Keratinocyte (primary cell): ENCODE results near the gene SEMA3C. TPM values are rescaled to one million over a fixed set of nuclear protein-coding genes. Genes with fewer than 3 reads are reported as not detected.

Experiments used
- DNase-seq: peaks from one replicate; pipeline ENCODE4 v3.0.0-alpha.2; 2011; ENCODE audit warnings: low read depth, missing footprints, low spot score
- FAIRE-seq: peaks from 2 replicates; lab custom pipeline; 2011; peaks lifted over from hg19 to GRCh38; lab: Jason Lieb, UNC
- H2AFZ ChIP-seq: 2 replicates; pipeline ENCODE4 v1.6.0; 2012; ENCODE audit warnings: low read length, control low read depth, inconsistent platforms; ENCODE audit not compliant: control insufficient read depth
- H3K27ac ChIP-seq: 2 replicates; pipeline ENCODE4 v1.5.1; 2011; ENCODE audit warnings: low read length; ENCODE audit not compliant: control insufficient read depth, insufficient read depth
- H3K27me3 ChIP-seq: 3 replicates; pipeline ENCODE4 v1.6.0; 2011; ENCODE audit warnings: low read length; ENCODE audit not compliant: control insufficient read depth, insufficient read depth; ENCODE audit errors: extremely low read depth
- H3K36me3 ChIP-seq, 2 experiments: 2 replicates in 1 of 2; 3 replicates in 1 of 2; pipeline ENCODE4 v1.5.1; 2011; ENCODE audit warnings: low read length in 2 of 2, mild to moderate bottlenecking in 1 of 2; ENCODE audit not compliant: control insufficient read depth in 2 of 2, insufficient read depth in 2 of 2; ENCODE audit errors: extremely low read depth in 1 of 2
- H3K4me1 ChIP-seq: 3 replicates; pipeline ENCODE4 v1.5.1; 2011; ENCODE audit warnings: low read length; ENCODE audit not compliant: control insufficient read depth, insufficient read depth; ENCODE audit errors: extremely low read depth
- H3K4me2 ChIP-seq: 3 replicates; pipeline ENCODE4 v1.6.0; 2011; ENCODE audit warnings: low read depth, low read length; ENCODE audit not compliant: control insufficient read depth, insufficient read depth; ENCODE audit errors: extremely low read depth
- H3K4me3 ChIP-seq, 3 experiments: fragments of 200-600 bp in 1 of 3; sonication (generic) in 1 of 3; 2 replicates in 2 of 3; 3 replicates in 1 of 3; pipeline ENCODE4 v1.5.1; 2011 to 2016; ENCODE audit warnings: low read length in 3 of 3, mild to moderate bottlenecking in 3 of 3, control low read depth in 2 of 3, inconsistent platforms in 1 of 3, low read depth in 1 of 3, mixed read lengths in 1 of 3, mixed run types in 1 of 3, moderate library complexity in 1 of 3; ENCODE audit not compliant: control insufficient read depth in 2 of 3, insufficient read depth in 2 of 3; ENCODE audit errors: extremely low read depth in 1 of 3
- H3K79me2 ChIP-seq: 2 replicates; pipeline ENCODE4 v1.6.0; 2012; ENCODE audit warnings: low read length; ENCODE audit not compliant: control insufficient read depth, insufficient read depth
- H3K9ac ChIP-seq: 3 replicates; pipeline ENCODE4 v1.6.0; 2011; ENCODE audit warnings: low read length; ENCODE audit not compliant: control insufficient read depth, insufficient read depth; ENCODE audit errors: extremely low read depth
- H3K9me1 ChIP-seq: 3 replicates; pipeline ENCODE4 v1.6.0; 2011; ENCODE audit warnings: low read length; ENCODE audit not compliant: control insufficient read depth, insufficient read depth; ENCODE audit errors: extremely low read depth
- H3K9me3 ChIP-seq: 2 replicates; pipeline ENCODE4 v1.5.1; 2012; ENCODE audit warnings: low read depth, low read length; ENCODE audit not compliant: control insufficient read depth
- H4K20me1 ChIP-seq: 3 replicates; pipeline ENCODE4 v1.6.0; 2011; ENCODE audit warnings: low read length; ENCODE audit not compliant: control insufficient read depth, insufficient read depth; ENCODE audit errors: extremely low read depth
- EZH2 ChIP-seq: IDR thresholded peaks from one replicate; pipeline ENCODE4 v1.6.1; 2012; ENCODE audit warnings: inconsistent platforms, mild to moderate bottlenecking, low read length, moderate library complexity
- dilution Hi-C: fragments of 300-500 bp; cut with MboI; formaldehyde crosslinking; loops from one replicate; pipeline ENCODE4 v1.7.0; 2020; ENCODE audit warnings: low sequenced_read_pairs; ENCODE audit not compliant: extremely low pct_ligation_motif_present
- polyA plus RNA-seq, 5 experiments: library from polyadenylated mRNA; depleted of rRNA in 3 of 5; stranded (reverse) in 3 of 5; stranded (forward) in 1 of 5; unstranded in 1 of 5; fragments of >200 nt; gene quantifications; 1 replicate in 1 of 5; 2 replicates in 3 of 5; 3 replicates in 1 of 5; pipeline versions ENCODE4 v1.2.1 to v1.2.3, GENCODE V29; 2011 to 2012; ENCODE audit warnings: missing spikeins in 2 of 5, low read depth in 1 of 5, low replicate concordance in 1 of 5
- TF ChIP-seq, protein P1 (sequence below), 3 experiments: IDR thresholded peaks in 1 of 3; conservative IDR thresholded peaks in 1 of 3; optimal IDR thresholded peaks in 1 of 3; 2 replicates in 2 of 3; 3 replicates in 1 of 3; pipeline versions ENCODE3 to v1.5.1; 2011; ENCODE audit warnings: low read length in 3 of 3, mild to moderate bottlenecking in 3 of 3, moderate library complexity in 2 of 3, control low read depth in 1 of 3, inconsistent platforms in 1 of 3; ENCODE audit not compliant: insufficient read depth in 2 of 3; ENCODE audit errors: extremely low read depth in 1 of 3

The SEMA3C gene
- polyA plus RNA-seq, 1 donor (not counting 4 experiments of a cell fraction or from before 2014, with no cell fraction given): 142 TPM

DNA sequence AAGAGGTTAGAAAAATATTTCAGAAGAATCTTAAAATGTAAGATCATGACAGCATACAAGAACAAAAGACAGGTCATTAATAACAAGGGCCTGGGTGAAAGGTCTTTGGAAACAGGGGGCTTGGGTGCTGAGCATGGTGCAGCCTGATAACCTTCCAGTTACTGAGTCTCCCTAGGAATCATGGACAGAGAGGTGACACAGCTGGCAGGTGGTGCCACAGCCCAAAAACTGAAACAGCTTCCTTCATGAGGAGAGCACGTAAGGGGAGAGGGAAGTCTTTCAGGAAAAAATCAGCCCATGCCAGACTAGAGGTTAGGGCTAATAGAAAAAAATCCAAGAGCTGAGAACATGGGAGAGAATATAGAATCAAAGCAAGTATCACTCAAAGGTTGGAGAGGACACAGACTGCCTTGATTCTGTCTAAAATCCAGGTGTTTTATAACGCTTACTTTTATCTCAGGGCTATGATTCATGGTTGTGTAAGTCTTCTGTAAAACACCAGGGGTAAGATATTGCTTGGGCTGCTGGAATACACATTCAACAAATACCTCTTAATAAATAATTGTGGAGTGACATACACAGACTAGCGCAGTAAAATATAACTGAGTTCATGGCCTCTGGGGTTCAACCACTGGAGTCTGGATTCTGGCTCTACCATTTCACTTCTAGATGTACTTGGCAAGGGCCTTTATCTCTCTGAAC is 88.1 kb downstream of the SEMA3C start:
- Histone ChIP-seq H3K36me3 (no peaks in the 10 kb centered on the region), H3K4me1 (peaks cover 63% of the 10 kb centered on the region), H3K9ac (peak overlapping the region; percentile 4), H3K4me2 (peak overlapping the region; percentile 43), H3K27ac (peak overlapping the region; percentile 42), H4K20me1 (no peaks in the 10 kb centered on the region), H3K9me3 (no peaks in the 10 kb centered on the region), H2AFZ (no peak overlapping the region), H3K27me3 (no peaks in the 10 kb centered on the region), H3K4me3 (peak overlapping the region in 1 of 3 experiments; percentile 5), H3K79me2 (peaks cover 38% of the 10 kb centered on the region), H3K9me1 (no peaks in the 10 kb centered on the region)
- dilution Hi-C loops: no loop called here
- TF ChIP-seq, protein P1, sequence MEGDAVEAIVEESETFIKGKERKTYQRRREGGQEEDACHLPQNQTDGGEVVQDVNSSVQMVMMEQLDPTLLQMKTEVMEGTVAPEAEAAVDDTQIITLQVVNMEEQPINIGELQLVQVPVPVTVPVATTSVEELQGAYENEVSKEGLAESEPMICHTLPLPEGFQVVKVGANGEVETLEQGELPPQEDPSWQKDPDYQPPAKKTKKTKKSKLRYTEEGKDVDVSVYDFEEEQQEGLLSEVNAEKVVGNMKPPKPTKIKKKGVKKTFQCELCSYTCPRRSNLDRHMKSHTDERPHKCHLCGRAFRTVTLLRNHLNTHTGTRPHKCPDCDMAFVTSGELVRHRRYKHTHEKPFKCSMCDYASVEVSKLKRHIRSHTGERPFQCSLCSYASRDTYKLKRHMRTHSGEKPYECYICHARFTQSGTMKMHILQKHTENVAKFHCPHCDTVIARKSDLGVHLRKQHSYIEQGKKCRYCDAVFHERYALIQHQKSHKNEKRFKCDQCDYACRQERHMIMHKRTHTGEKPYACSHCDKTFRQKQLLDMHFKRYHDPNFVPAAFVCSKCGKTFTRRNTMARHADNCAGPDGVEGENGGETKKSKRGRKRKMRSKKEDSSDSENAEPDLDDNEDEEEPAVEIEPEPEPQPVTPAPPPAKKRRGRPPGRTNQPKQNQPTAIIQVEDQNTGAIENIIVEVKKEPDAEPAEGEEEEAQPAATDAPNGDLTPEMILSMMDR (optimal IDR thresholded peaks at IDR 0.05 in 1 of 3, IDR thresholded peaks at IDR 0.05 in 1 of 3, conservative IDR thresholded peaks at IDR 0.05 in 1 of 3; ENCODE audit: extremely low read depth in 1 of 3, insufficient read depth in 2 of 3, low read length in 3 of 3): no peak
- TF ChIP-seq EZH2: no peak
- FAIRE-seq (peak; percentile 78), DNase-seq (no peak)

DNA sequence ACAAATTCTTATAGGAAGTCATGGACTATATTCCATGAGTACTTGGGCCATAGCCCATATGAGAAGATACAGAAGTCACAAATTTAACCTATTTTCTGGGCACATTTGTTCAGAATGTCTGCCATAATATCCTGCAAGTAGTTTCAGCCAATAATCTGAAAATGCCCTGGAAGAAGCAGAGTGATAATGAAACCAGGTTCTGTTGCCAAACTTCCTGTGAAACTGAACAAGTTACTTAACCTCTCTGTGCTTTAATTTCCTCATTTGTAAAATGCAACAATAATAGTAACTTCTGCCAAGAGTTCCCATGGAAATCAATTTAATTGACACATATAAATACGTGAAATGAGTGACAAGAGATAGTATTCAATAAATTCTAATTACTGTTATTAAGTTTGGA is 88.8 kb downstream of the SEMA3C start:
- Histone ChIP-seq H3K79me2 (peaks cover 33% of the 10 kb centered on the region), H3K9me1 (no peaks in the 10 kb centered on the region), H3K9ac (no peak overlapping the region), H4K20me1 (no peaks in the 10 kb centered on the region), H3K9me3 (no peaks in the 10 kb centered on the region), H3K36me3 (no peaks in the 10 kb centered on the region), H3K4me1 (peaks cover 60% of the 10 kb centered on the region), H3K27ac (no peak overlapping the region), H3K4me2 (no peak overlapping the region), H3K27me3 (no peaks in the 10 kb centered on the region), H3K4me3 (no peak overlapping the region), H2AFZ (no peak overlapping the region)
- FAIRE-seq (peak; percentile 39), DNase-seq (no peak)
- dilution Hi-C loops: no loop called here
- TF ChIP-seq, protein P1 (optimal IDR thresholded peaks at IDR 0.05 in 1 of 3, IDR thresholded peaks at IDR 0.05 in 1 of 3, conservative IDR thresholded peaks at IDR 0.05 in 1 of 3; ENCODE audit: extremely low read depth in 1 of 3, insufficient read depth in 2 of 3, low read length in 3 of 3): no peak
- no peak for TF ChIP-seq EZH2
